Neuron (in vitro differentiated cells): ENCODE data around the gene CFI.
A peak's percentile ranks its signal among the peaks of the same experiment; 100 is the strongest.

Experiments
- H2AFZ ChIP-seq: one replicate; pipeline ENCODE4 v1.6.1; 2013; ENCODE audit warnings: low read depth, mild to moderate bottlenecking, inconsistent platforms, low read length, moderate library complexity
- H3K27me3 ChIP-seq: one replicate; pipeline ENCODE4 v1.6.1; 2013; ENCODE audit warnings: low read length; ENCODE audit not compliant: insufficient read depth
- H3K36me3 ChIP-seq: one replicate; pipeline ENCODE4 v1.6.1; 2013; ENCODE audit warnings: low read length; ENCODE audit not compliant: insufficient read depth
- H3K4me1 ChIP-seq: one replicate; pipeline ENCODE4 v1.6.1; 2013; ENCODE audit warnings: low read length; ENCODE audit not compliant: insufficient read depth
- H3K4me3 ChIP-seq: 2 replicates; pipeline ENCODE4 v1.5.1; 2013; ENCODE audit warnings: mild to moderate bottlenecking, low read length, moderate library complexity
- H3K9me3 ChIP-seq: one replicate; pipeline ENCODE4 v1.6.1; 2013; ENCODE audit warnings: low read length

CFI gene

GRCh38 chr4:109718759-109719158, 83.0 kb downstream of the CFI start:
- Histone ChIP-seq H2AFZ (no peak overlapping the region), H3K36me3 (peaks cover 19% of the 10 kb centered on the region), H3K9me3 (peaks cover 7% of the 10 kb centered on the region), H3K27me3 (no peaks in the 10 kb centered on the region), H3K4me1 (no peaks in the 10 kb centered on the region), H3K4me3 (no peak overlapping the region)

- no peak overlapping the region for H3K4me3 ChIP-seq
- no peaks in the 10 kb centered on the region for H3K4me1 ChIP-seq
- H2AFZ ChIP-seq, result no peak overlapping the region
- H3K36me3 ChIP-seq, result peaks cover 26% of the 10 kb centered on the region
- no peaks in the 10 kb centered on the region for H3K9me3 ChIP-seq
- H3K27me3 ChIP-seq, result no peaks in the 10 kb centered on the region
Measured at GRCh38 chr4:109713500-109713899, 88.3 kb downstream of the CFI start.

- H2AFZ ChIP-seq, result no peak overlapping the region
- H3K4me3 ChIP-seq, result no peak overlapping the region
- peaks cover 8% of the 10 kb centered on the region for H3K36me3 ChIP-seq
- no peaks in the 10 kb centered on the region for H3K4me1 ChIP-seq
- H3K27me3 ChIP-seq, result no peaks in the 10 kb centered on the region
- H3K9me3 ChIP-seq, result no peaks in the 10 kb centered on the region
Measured at GRCh38 chr4:109708990-109709389, 92.8 kb downstream of the CFI start.

- H3K36me3 ChIP-seq, result peaks cover 4% of the 10 kb centered on the region
- H2AFZ ChIP-seq, result no peak overlapping the region
- no peaks in the 10 kb centered on the region for H3K27me3 ChIP-seq
- no peaks in the 10 kb centered on the region for H3K4me1 ChIP-seq
- H3K4me3 ChIP-seq, result no peak overlapping the region
- no peaks in the 10 kb centered on the region for H3K9me3 ChIP-seq
Measured at GRCh38 chr4:109708435-109708834, 93.4 kb downstream of the CFI start.

GRCh38 chr4:109703664-109704361, 98.0 kb downstream of the CFI start:
- Histone ChIP-seq H3K4me1 (peaks cover 6% of the 10 kb centered on the region), H3K9me3 (no peaks in the 10 kb centered on the region), H3K36me3 (no peaks in the 10 kb centered on the region), H3K27me3 (no peaks in the 10 kb centered on the region), H3K4me3 (peak overlapping the region; percentile 91), H2AFZ (peak overlapping the region; percentile 99)

- H3K9me3 ChIP-seq, result no peaks in the 10 kb centered on the region
- no peaks in the 10 kb centered on the region for H3K36me3 ChIP-seq
- H3K4me1 ChIP-seq, result peaks cover 6% of the 10 kb centered on the region
- H3K4me3 ChIP-seq, result peak within 1 kb of the TSS; percentile 91
- H2AFZ ChIP-seq, result peak within 1 kb of the TSS; percentile 99
- no peaks in the 10 kb centered on the region for H3K27me3 ChIP-seq
Measured at GRCh38 chr4:109702950-109703663, 98.7 kb downstream of the CFI start, which contains the start of gene CASP6. Gene CASP6 (minus strand): TSS chr4:109703445. CDS start chr4:109703395, 50 bp downstream.

- Histone ChIP-seq H3K9me3 (peaks cover 3% of the 10 kb centered on the region), H3K27me3 (no peaks in the 10 kb centered on the region), H3K4me1 (peaks cover 6% of the 10 kb centered on the region), H2AFZ (peak overlapping the region; percentile 99), H3K4me3 (peak overlapping the region; percentile 91), H3K36me3 (peaks cover 10% of the 10 kb centered on the region)
Measured at GRCh38 chr4:109701566-109702410, 100.0 kb downstream of the CFI start.

GRCh38 chr4:109699553-109700225, 102.1 kb downstream of the CFI start:
- Histone ChIP-seq H3K27me3 (no peaks in the 10 kb centered on the region), H3K4me3 (no peak overlapping the region), H3K4me1 (peaks cover 6% of the 10 kb centered on the region), H3K9me3 (peaks cover 3% of the 10 kb centered on the region), H3K36me3 (peaks cover 14% of the 10 kb centered on the region), H2AFZ (no peak overlapping the region)

GRCh38 chr4:109698656-109699055, 103.1 kb downstream of the CFI start:
- peaks cover 23% of the 10 kb centered on the region for H3K36me3 ChIP-seq
- peaks cover 6% of the 10 kb centered on the region for H3K4me1 ChIP-seq
- H3K9me3 ChIP-seq, result peaks cover 3% of the 10 kb centered on the region
- H3K27me3 ChIP-seq, result no peaks in the 10 kb centered on the region
- H2AFZ ChIP-seq, result no peak overlapping the region
- no peak overlapping the region for H3K4me3 ChIP-seq

GRCh38 chr4:109691411-109691920, 110.3 kb downstream of the CFI start:
- Histone ChIP-seq H3K27me3 (no peaks in the 10 kb centered on the region), H2AFZ (no peak overlapping the region), H3K36me3 (peaks cover 66% of the 10 kb centered on the region), H3K9me3 (no peaks in the 10 kb centered on the region), H3K4me3 (no peak overlapping the region), H3K4me1 (no peaks in the 10 kb centered on the region)
